B cell (primary cell): Measurements from ENCODE around the gene DNM2.

Source experiments
- CTCF ChIP-seq: fragments of 200-600 bp; IDR thresholded peaks from one replicate; pipeline ENCODE4 v1.8.0; 2022; ENCODE audit warnings: antibody characterized with exemption, mild to moderate bottlenecking
- EZH2 ChIP-seq: IDR thresholded peaks from 2 replicates; pipeline ENCODE4 v1.6.1; 2012; ENCODE audit warnings: borderline replicate concordance, low read depth, mild to moderate bottlenecking, moderate library complexity, low read length; ENCODE audit not compliant: insufficient read depth, poor library complexity, severe bottlenecking

- TF ChIP-seq CTCF: no peak
- no peak for TF ChIP-seq EZH2
Measured at GRCh38 chr19:10808937-10809649, 91.2 kb downstream of the DNM2 start.
